ENCODE measurements around the gene STK33. TPM values are rescaled to one million over a fixed set of nuclear protein-coding genes. Genes with fewer than 3 reads are reported as not detected.
"Not testable (repeated sequence)": the region's sequence is repeated elsewhere in the genome, so short reads cannot be mapped to it uniquely, and the experiment has no call there.

STK33 gene
- total RNA-seq, 2 experiments from 2014 or later = not detected

DNA sequence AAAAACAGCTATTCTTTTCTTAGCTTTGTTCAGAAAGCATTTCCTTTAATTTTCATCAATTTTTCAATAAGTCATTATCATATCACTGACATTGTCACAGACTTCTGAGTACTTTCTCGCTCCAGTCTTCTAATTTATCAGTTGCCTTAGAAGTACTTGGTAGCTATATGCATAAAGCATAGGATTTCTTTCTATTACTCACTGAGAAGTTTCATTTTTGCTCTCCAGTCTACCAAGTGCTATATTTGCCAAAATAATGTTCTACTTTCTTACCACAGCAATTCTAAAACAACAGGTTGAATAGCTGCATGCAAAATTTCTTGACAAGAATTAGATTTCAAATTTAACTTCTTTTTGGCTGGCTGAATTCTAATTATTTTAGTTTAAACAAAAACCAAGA lies 116.3 kb downstream of the STK33 start:
- no peak overlapping the region for H3K27ac ChIP-seq (ENCODE audit: low read depth in 1 of 2, low read length in 2 of 2)
- CTCF ChIA-PET = no interaction called here
- no peaks in the 10 kb centered on the region for H3K36me3 ChIP-seq (ENCODE audit: insufficient read depth, low read length)
- TF ChIP-seq, protein P1, sequence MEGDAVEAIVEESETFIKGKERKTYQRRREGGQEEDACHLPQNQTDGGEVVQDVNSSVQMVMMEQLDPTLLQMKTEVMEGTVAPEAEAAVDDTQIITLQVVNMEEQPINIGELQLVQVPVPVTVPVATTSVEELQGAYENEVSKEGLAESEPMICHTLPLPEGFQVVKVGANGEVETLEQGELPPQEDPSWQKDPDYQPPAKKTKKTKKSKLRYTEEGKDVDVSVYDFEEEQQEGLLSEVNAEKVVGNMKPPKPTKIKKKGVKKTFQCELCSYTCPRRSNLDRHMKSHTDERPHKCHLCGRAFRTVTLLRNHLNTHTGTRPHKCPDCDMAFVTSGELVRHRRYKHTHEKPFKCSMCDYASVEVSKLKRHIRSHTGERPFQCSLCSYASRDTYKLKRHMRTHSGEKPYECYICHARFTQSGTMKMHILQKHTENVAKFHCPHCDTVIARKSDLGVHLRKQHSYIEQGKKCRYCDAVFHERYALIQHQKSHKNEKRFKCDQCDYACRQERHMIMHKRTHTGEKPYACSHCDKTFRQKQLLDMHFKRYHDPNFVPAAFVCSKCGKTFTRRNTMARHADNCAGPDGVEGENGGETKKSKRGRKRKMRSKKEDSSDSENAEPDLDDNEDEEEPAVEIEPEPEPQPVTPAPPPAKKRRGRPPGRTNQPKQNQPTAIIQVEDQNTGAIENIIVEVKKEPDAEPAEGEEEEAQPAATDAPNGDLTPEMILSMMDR (IDR thresholded peaks at IDR 0.05) = no peak
- H3K4me3 ChIP-seq (ENCODE audit: low read length) = no peak overlapping the region
- no peaks in the 10 kb centered on the region for H3K27me3 ChIP-seq (ENCODE audit: control insufficient read depth in 1 of 2, insufficient read depth in 2 of 2, low read length in 2 of 2)
- Mint-ChIP-seq H3K27ac (no peak overlapping the region), H3K9me3 (no peaks in the 10 kb centered on the region), H3K4me3 (no peak overlapping the region), H3K4me1 (ENCODE audit: low read depth) (no peaks in the 10 kb centered on the region), H3K27me3 (peaks cover 5% of the 10 kb centered on the region), H3K36me3 (ENCODE audit: low read depth) (no peaks in the 10 kb centered on the region)
- ATAC-seq (ENCODE audit: poor library complexity) (no peak), DNase-seq (no peak)
- POLR2A ChIA-PET = no interaction called here
- intact Hi-C loops (cut with DNase I, micrococcal nuclease) = no loop called here
- H3K9me3 ChIP-seq (ENCODE audit: control insufficient read depth in 1 of 2, insufficient read depth in 1 of 2, low read length in 2 of 2) = no peaks in the 10 kb centered on the region
- no peaks in the 10 kb centered on the region for H3K4me1 ChIP-seq (ENCODE audit: insufficient read depth, low read length)

DNA sequence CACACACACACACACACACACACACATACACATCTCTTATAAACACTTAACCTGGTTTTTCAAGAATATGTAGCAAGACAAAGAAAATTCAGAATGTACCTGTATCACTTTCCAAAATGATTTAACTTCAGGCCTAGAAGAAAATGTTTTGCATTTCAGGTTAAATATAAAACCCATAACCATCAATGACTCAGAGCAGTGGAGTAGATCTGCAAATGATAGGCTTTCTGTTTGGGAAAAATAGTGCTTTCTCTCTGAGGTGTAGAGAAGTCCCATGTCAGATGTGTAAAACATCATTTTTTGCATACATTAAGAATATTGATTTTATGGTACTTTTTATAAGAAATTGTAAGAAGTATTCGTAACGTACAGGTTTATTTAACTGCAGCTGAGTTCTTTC lies 116.9 kb downstream of the STK33 start:
- Mint-ChIP-seq H3K27me3 (peaks cover 5% of the 10 kb centered on the region), H3K36me3 (ENCODE audit: low read depth) (no peaks in the 10 kb centered on the region), H3K4me1 (ENCODE audit: low read depth) (no peaks in the 10 kb centered on the region), H3K27ac (no peak overlapping the region), H3K4me3 (no peak overlapping the region), H3K9me3 (no peaks in the 10 kb centered on the region)
- no peak for DNase-seq
- H3K4me3 ChIP-seq (ENCODE audit: low read length) = no peak overlapping the region
- no peaks in the 10 kb centered on the region for H3K9me3 ChIP-seq (ENCODE audit: control insufficient read depth in 1 of 2, insufficient read depth in 1 of 2, low read length in 2 of 2)
- POLR2A ChIA-PET = no interaction called here
- intact Hi-C loops (cut with DNase I, micrococcal nuclease) = no loop called here
- H3K27ac ChIP-seq (ENCODE audit: low read depth in 1 of 2, low read length in 2 of 2) = no peak overlapping the region
- CTCF ChIA-PET = no interaction called here
- H3K36me3 ChIP-seq (ENCODE audit: insufficient read depth, low read length) = no peaks in the 10 kb centered on the region
- no peaks in the 10 kb centered on the region for H3K4me1 ChIP-seq (ENCODE audit: insufficient read depth, low read length)
- H3K27me3 ChIP-seq (ENCODE audit: control insufficient read depth in 1 of 2, insufficient read depth in 2 of 2, low read length in 2 of 2) = no peaks in the 10 kb centered on the region
- ATAC-seq (ENCODE audit: poor library complexity) = no peak
- TF ChIP-seq, protein P1 (IDR thresholded peaks at IDR 0.05) = no peak

DNA sequence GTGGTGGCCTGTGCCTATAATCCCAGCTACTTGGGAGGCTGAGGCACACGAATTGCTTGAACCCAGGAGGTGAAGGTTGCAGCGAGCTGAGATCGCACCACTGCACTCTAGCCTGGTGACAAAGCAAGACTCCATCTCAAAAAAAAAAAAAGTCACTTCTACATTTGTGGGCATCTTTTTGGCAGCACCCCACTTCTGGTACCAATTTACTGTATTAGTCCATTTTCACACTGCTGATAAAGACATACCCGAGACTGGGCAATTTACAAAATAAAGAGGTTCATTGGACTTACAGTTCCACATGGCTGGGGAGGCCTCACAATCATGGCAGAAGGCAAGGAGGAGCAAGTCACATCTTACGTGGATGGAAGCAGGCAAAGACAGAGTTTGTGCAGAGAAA lies 126.2 kb downstream of the STK33 start:
- H3K4me1 ChIP-seq (ENCODE audit: insufficient read depth, low read length); H3K27me3 ChIP-seq (ENCODE audit: control insufficient read depth in 1 of 2, insufficient read depth in 2 of 2, low read length in 2 of 2); DNase-seq; CTCF ChIA-PET; H3K36me3 ChIP-seq (ENCODE audit: insufficient read depth, low read length); H3K27me3 Mint-ChIP-seq; H3K27ac Mint-ChIP-seq; ATAC-seq (ENCODE audit: poor library complexity); H3K27ac ChIP-seq (ENCODE audit: low read depth in 1 of 2, low read length in 2 of 2); POLR2A ChIA-PET; H3K4me3 Mint-ChIP-seq; H3K4me1 Mint-ChIP-seq (ENCODE audit: low read depth); H3K9me3 Mint-ChIP-seq; intact Hi-C loops (cut with DNase I, micrococcal nuclease); H3K36me3 Mint-ChIP-seq (ENCODE audit: low read depth); H3K4me3 ChIP-seq (ENCODE audit: low read length): not testable (repeated sequence)
- peaks cover 0 to 11% of the 10 kb centered on the region in 2 experiments for H3K9me3 ChIP-seq (ENCODE audit: control insufficient read depth in 1 of 2, insufficient read depth in 1 of 2, low read length in 2 of 2)

DNA sequence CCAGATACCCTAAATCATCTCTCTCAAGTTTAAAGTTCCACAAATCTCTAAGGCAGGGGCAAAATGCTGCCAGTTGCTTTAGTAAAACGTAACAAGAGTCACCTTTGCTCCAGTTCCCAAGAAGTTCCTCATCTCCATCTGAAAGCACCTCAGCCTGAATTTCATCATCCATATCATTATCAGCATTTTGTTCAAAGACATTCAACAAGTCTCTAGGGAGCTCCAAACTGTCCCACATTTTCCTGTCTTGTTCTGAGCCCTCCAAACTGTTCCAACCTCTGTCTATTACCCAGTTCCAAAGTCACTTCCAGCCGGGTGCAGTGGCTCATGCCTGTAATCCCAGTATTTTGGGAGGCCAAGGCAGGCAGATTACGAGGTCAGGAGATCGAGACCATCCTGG lies 126.7 kb downstream of the STK33 start:
- H3K27ac Mint-ChIP-seq; POLR2A ChIA-PET; H3K36me3 Mint-ChIP-seq (ENCODE audit: low read depth); ATAC-seq (ENCODE audit: poor library complexity); DNase-seq; H3K4me3 Mint-ChIP-seq; CTCF ChIA-PET; H3K27ac ChIP-seq (ENCODE audit: low read depth in 1 of 2, low read length in 2 of 2); H3K4me1 Mint-ChIP-seq (ENCODE audit: low read depth); H3K27me3 Mint-ChIP-seq; H3K4me3 ChIP-seq (ENCODE audit: low read length); H3K36me3 ChIP-seq (ENCODE audit: insufficient read depth, low read length); H3K9me3 Mint-ChIP-seq; H3K4me1 ChIP-seq (ENCODE audit: insufficient read depth, low read length); H3K27me3 ChIP-seq (ENCODE audit: control insufficient read depth in 1 of 2, insufficient read depth in 2 of 2, low read length in 2 of 2); intact Hi-C loops (cut with DNase I, micrococcal nuclease): not testable (repeated sequence)
- H3K9me3 ChIP-seq (ENCODE audit: control insufficient read depth in 1 of 2, insufficient read depth in 1 of 2, low read length in 2 of 2) = peaks cover 0 to 11% of the 10 kb centered on the region in 2 experiments

DNA sequence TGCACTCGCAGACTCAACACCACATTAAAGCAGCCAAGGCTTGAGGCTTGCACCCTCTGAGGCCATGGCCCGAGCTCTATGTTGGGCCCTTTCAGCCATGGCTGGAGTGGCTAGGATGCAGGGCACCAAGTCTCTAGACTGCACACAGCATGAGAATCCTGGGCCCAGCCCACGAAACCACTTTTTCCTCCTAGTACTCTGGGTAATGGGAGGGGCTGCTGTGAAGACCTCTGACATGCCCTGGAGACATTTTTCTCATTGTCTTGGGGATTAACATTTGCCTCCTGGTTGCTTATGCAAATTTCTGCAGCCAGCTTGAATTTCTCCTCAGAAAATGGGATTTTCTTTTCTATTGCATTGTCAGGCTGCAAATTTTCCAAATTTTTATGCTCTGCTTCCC lies 127.1 kb downstream of the STK33 start:
- ATAC-seq (ENCODE audit: poor library complexity); DNase-seq; POLR2A ChIA-PET; H3K4me1 ChIP-seq (ENCODE audit: insufficient read depth, low read length); intact Hi-C loops (cut with DNase I, micrococcal nuclease); H3K27me3 Mint-ChIP-seq; H3K36me3 Mint-ChIP-seq (ENCODE audit: low read depth); H3K4me1 Mint-ChIP-seq (ENCODE audit: low read depth); H3K36me3 ChIP-seq (ENCODE audit: insufficient read depth, low read length); H3K27me3 ChIP-seq (ENCODE audit: control insufficient read depth in 1 of 2, insufficient read depth in 2 of 2, low read length in 2 of 2); CTCF ChIA-PET; H3K27ac ChIP-seq (ENCODE audit: low read depth in 1 of 2, low read length in 2 of 2); H3K27ac Mint-ChIP-seq; H3K9me3 Mint-ChIP-seq; H3K4me3 Mint-ChIP-seq; H3K4me3 ChIP-seq (ENCODE audit: low read length): not testable (repeated sequence)
- peaks cover 0 to 11% of the 10 kb centered on the region in 2 experiments for H3K9me3 ChIP-seq (ENCODE audit: control insufficient read depth in 1 of 2, insufficient read depth in 1 of 2, low read length in 2 of 2)
